ENCODE measurements around the gene MED16.
A peak's percentile ranks its signal among the peaks of the same experiment; 100 is the strongest.
"Not testable (repeated sequence)": the region's sequence is repeated elsewhere in the genome, so short reads cannot be mapped to it uniquely, and the experiment has no call there.

The MED16 gene

GRCh38 chr19:840519-841206 lies 52.3 kb downstream of the MED16 start, which contains the start of gene PRTN3:
Gene PRTN3, plus strand, starts transcription at chr19:840999. Its CDS starts 10 bp downstream, at chr19:841009.
- no peak for FAIRE-seq

GRCh38 chr19:835210-835810 lies 57.7 kb downstream of the MED16 start:
- FAIRE-seq: no peak
- no peak for DNase-seq (ENCODE audit: insufficient read length, low spot score)

More at GRCh38 chr19:840519-841206, 52.3 kb downstream of the MED16 start, which contains the start of gene PRTN3:
- no peak for DNase-seq (ENCODE audit: insufficient read length, low spot score)

GRCh38 chr19:834216-834615 lies 58.8 kb downstream of the MED16 start:
- FAIRE-seq (no peak), DNase-seq (ENCODE audit: insufficient read length, low spot score) (no peak)

- FAIRE-seq (no peak), DNase-seq (ENCODE audit: insufficient read length, low spot score) (no peak)
Observed at GRCh38 chr19:831407-832369, 61.3 kb downstream of the MED16 start.

GRCh38 chr19:829129-829758 lies 63.7 kb downstream of the MED16 start:
- no peak for FAIRE-seq
- DNase-seq (ENCODE audit: insufficient read length, low spot score): no peak

- no peak for FAIRE-seq
- no peak for DNase-seq (ENCODE audit: insufficient read length, low spot score)
Observed at GRCh38 chr19:827710-828321, 65.2 kb downstream of the MED16 start, which contains the start of gene AZU1. Gene AZU1, plus strand, starts transcription at chr19:827837. Its CDS starts 10 bp downstream, at chr19:827847.

- FAIRE-seq: no peak
- no peak for DNase-seq (ENCODE audit: insufficient read length, low spot score)
Observed at GRCh38 chr19:827314-827709, 65.7 kb downstream of the MED16 start.

GRCh38 chr19:825897-826644 lies 66.9 kb downstream of the MED16 start:
- DNase-seq (ENCODE audit: insufficient read length, low spot score) (no peak), FAIRE-seq (no peak)

GRCh38 chr19:824885-825284 lies 68.1 kb downstream of the MED16 start:
- DNase-seq (ENCODE audit: insufficient read length, low spot score) (no peak), FAIRE-seq (no peak)

GRCh38 chr19:823565-824121 lies 69.3 kb downstream of the MED16 start:
- DNase-seq (ENCODE audit: insufficient read length, low spot score): peak; percentile 60
- no peak for FAIRE-seq

GRCh38 chr19:821825-822503 lies 71.0 kb downstream of the MED16 start, which contains the start of gene PLPPR3:
Gene PLPPR3, minus strand, starts transcription at chr19:821955. Its CDS starts 396 bp downstream, at chr19:821559.
- FAIRE-seq (no peak), DNase-seq (ENCODE audit: insufficient read length, low spot score) (no peak)

- DNase-seq (ENCODE audit: insufficient read length, low spot score) (no peak), FAIRE-seq (no peak)
Observed at GRCh38 chr19:821231-821824, 71.7 kb downstream of the MED16 start.

- not testable (repeated sequence) for DNase-seq (ENCODE audit: insufficient read length, low spot score); FAIRE-seq
Observed at GRCh38 chr19:820212-820611, 72.8 kb downstream of the MED16 start.
